Sigmoid colon (tissue), 7 donors: ENCODE measurements around the gene GALNT14. TPM values are rescaled to one million over a fixed set of nuclear protein-coding genes. Genes with fewer than 3 reads are reported as not detected.

Experiments
- DNase-seq: peaks from one replicate; pipeline ENCODE4 v3.0.0-alpha.2; 2019
- H3K27ac ChIP-seq, 4 donors: fragments of 200-600 bp; sonication (generic); one replicate each; pipeline ENCODE4 v1.5.1; 2016 to 2019; ENCODE audit warnings: mild to moderate bottlenecking in 1 of 4
- H3K27me3 ChIP-seq, 3 donors: fragments of 200-600 bp; sonication (generic); one replicate each; pipeline ENCODE4 v1.5.1; 2019; ENCODE audit warnings: mild to moderate bottlenecking in 1 of 3
- H3K36me3 ChIP-seq, 4 donors: fragments of 200-600 bp; sonication (generic); one replicate each; pipeline ENCODE4 v1.5.1; 2016 to 2019
- H3K4me1 ChIP-seq, 4 donors: fragments of 200-600 bp; sonication (generic); one replicate each; pipeline ENCODE4 v1.5.1; 2017 to 2019
- H3K4me3 ChIP-seq, 4 donors: fragments of 200-600 bp; sonication (generic); one replicate each; pipeline ENCODE4 v1.5.1; 2017 to 2019; ENCODE audit warnings: mild to moderate bottlenecking in 2 of 4, moderate library complexity in 1 of 4
- H3K9me3 ChIP-seq, 4 donors: fragments of 200-600 bp in 3 of 4; sonication (generic) in 3 of 4; one replicate each; pipeline versions ENCODE4 v1.5.1 to v1.6.1; 2013 to 2019
- CTCF ChIP-seq, 4 experiments: fragments of 450-650 bp in 3 of 4; fragments of 200-600 bp in 1 of 4; IDR thresholded peaks; one replicate each; pipeline ENCODE4 v1.5.1; 2016 to 2019; ENCODE audit warnings: antibody characterized with exemption in 4 of 4, mild to moderate bottlenecking in 3 of 4, moderate library complexity in 2 of 4
- EP300 ChIP-seq, 4 donors: sonication (generic); formaldehyde crosslinking; IDR thresholded peaks; one replicate each; pipeline ENCODE4 v1.6.1; 2017; ENCODE audit warnings: antibody characterized with exemption in 4 of 4
- POLR2A ChIP-seq, 2 donors: fragments of 450-650 bp; IDR thresholded peaks; one replicate each; pipeline ENCODE4 v1.6.1; 2016; ENCODE audit warnings: antibody characterized with exemption in 2 of 2, mild to moderate bottlenecking in 2 of 2, moderate library complexity in 2 of 2
- POLR2AphosphoS5 ChIP-seq, 4 donors: sonication (generic); formaldehyde crosslinking; IDR thresholded peaks; one replicate each; pipeline ENCODE4 v1.6.1; 2017; ENCODE audit warnings: antibody characterized with exemption in 4 of 4
- WGBS, 2 donors: extraction: QIAGEN DNeasy Blood & Tissue Kit; methylation state at CpG; one replicate each; pipeline ENCODE4 v1.1.7; 2013; 5-methylcytosine and 5-hydroxymethylcytosine counted together
- intact Hi-C: fragments of 100-400 bp; cut with DNase I; formaldehyde crosslinking; loops from one replicate; pipeline ENCODE4 v1.15.1; 2023
- polyA plus RNA-seq, 3 donors: library from polyadenylated mRNA; stranded (reverse); fragments of 200-250 nt; gene quantifications; one replicate each; pipeline ENCODE4 v1.2.3, GENCODE V29; 2013
- total RNA-seq, 4 donors: library from RNA; depleted of rRNA; stranded (reverse); fragments of >200 nt; gene quantifications; one replicate each; pipeline ENCODE4 v1.1.0, GENCODE V29; 2016
- donor health status: healthy with polysubstance abuse.
- donor health status: Bipolar disorder and iron deficiency.
- donor health status: healthy.

The GALNT14 gene
- total and polyA plus RNA-seq, 7 donors, result 1.2 to 2.3 (median 1.2) TPM; not detected in 4

- H3K27me3 ChIP-seq, result no peaks in the 10 kb centered on the region
- intact Hi-C loops, result no loop called here
- no peak for DNase-seq
- H3K9me3 ChIP-seq, result no peaks in the 10 kb centered on the region
- no peak overlapping the region for H3K4me3 ChIP-seq
- TF ChIP-seq POLR2AphosphoS5 (IDR thresholded peaks at IDR 0.05) (no peak), EP300 (IDR thresholded peaks at IDR 0.05) (no peak), POLR2A (IDR thresholded peaks at IDR 0.05) (no peak)
- H3K4me1 ChIP-seq, result no peaks in the 10 kb centered on the region
- 92 to 93% methylated on average over 18 of the region's 18 CpGs for WGBS, 2 donors
- no peaks in the 10 kb centered on the region for H3K36me3 ChIP-seq
- H3K27ac ChIP-seq, result no peak overlapping the region
These were observed 145.5 kb downstream of the GALNT14 start for GRCh38 chr2:30992781-30993180.

GRCh38 chr2:30990671-30991070 is 147.6 kb downstream of the GALNT14 start:
- Histone ChIP-seq H3K9me3 (no peaks in the 10 kb centered on the region), H3K36me3 (no peaks in the 10 kb centered on the region), H3K4me3 (no peak overlapping the region), H3K4me1 (no peaks in the 10 kb centered on the region), H3K27me3 (no peaks in the 10 kb centered on the region), H3K27ac (no peak overlapping the region)
- WGBS, 2 donors, result 47 to 81% methylated on average over 4 of the region's 4 CpGs
- DNase-seq, result no peak
- intact Hi-C loops, result no loop called here
- TF ChIP-seq EP300 (IDR thresholded peaks at IDR 0.05) (no peak), POLR2AphosphoS5 (IDR thresholded peaks at IDR 0.05) (no peak)

GRCh38 chr2:30990176-30990575 is 148.1 kb downstream of the GALNT14 start:
- Histone ChIP-seq H3K9me3 (no peaks in the 10 kb centered on the region), H3K4me1 (no peaks in the 10 kb centered on the region), H3K4me3 (no peak overlapping the region), H3K27ac (no peak overlapping the region), H3K27me3 (no peaks in the 10 kb centered on the region), H3K36me3 (no peaks in the 10 kb centered on the region)
- TF ChIP-seq CTCF (IDR thresholded peaks at IDR 0.05) (no peak), POLR2AphosphoS5 (IDR thresholded peaks at IDR 0.05) (no peak), EP300 (IDR thresholded peaks at IDR 0.05) (no peak), POLR2A (IDR thresholded peaks at IDR 0.05) (no peak)
- 92 to 93% methylated on average over 2 of the region's 2 CpGs for WGBS, 2 donors
- intact Hi-C loops, result no loop called here
- DNase-seq, result no peak

- intact Hi-C loops, result no loop called here
- Histone ChIP-seq H3K27ac (no peak overlapping the region), H3K4me1 (no peaks in the 10 kb centered on the region), H3K27me3 (no peaks in the 10 kb centered on the region), H3K4me3 (no peak overlapping the region), H3K36me3 (no peaks in the 10 kb centered on the region), H3K9me3 (no peaks in the 10 kb centered on the region)
- no peak for DNase-seq
- 82 to 86% methylated on average over 1 of the region's 1 CpG for WGBS, 2 donors
- TF ChIP-seq EP300 (IDR thresholded peaks at IDR 0.05) (no peak), CTCF (IDR thresholded peaks at IDR 0.05) (no peak), POLR2A (IDR thresholded peaks at IDR 0.05) (no peak), POLR2AphosphoS5 (IDR thresholded peaks at IDR 0.05) (no peak)
These were observed 148.5 kb downstream of the GALNT14 start for GRCh38 chr2:30989746-30990145.

- no peaks in the 10 kb centered on the region for H3K27me3 ChIP-seq
These were observed 150.7 kb downstream of the GALNT14 start for GRCh38 chr2:30987566-30987965.

More at GRCh38 chr2:30987566-30987965, 150.7 kb downstream of the GALNT14 start:
- 78 to 83% methylated on average over 6 of the region's 6 CpGs for WGBS, 2 donors
- no peak overlapping the region for H3K27ac ChIP-seq
- intact Hi-C loops, result no loop called here
- no peaks in the 10 kb centered on the region for H3K9me3 ChIP-seq
- H3K4me1 ChIP-seq, result peaks cover 0 to under 1% (median 0%) of the 10 kb centered on the region in 4 donors
- TF ChIP-seq CTCF (IDR thresholded peaks at IDR 0.05) (no peak), EP300 (IDR thresholded peaks at IDR 0.05) (no peak), POLR2AphosphoS5 (IDR thresholded peaks at IDR 0.05) (no peak), POLR2A (IDR thresholded peaks at IDR 0.05) (no peak)
- H3K36me3 ChIP-seq, result no peaks in the 10 kb centered on the region
- no peak overlapping the region for H3K4me3 ChIP-seq
- DNase-seq, result no peak
